SK-N-SH treated with all-trans-retinoic acid at 6 μM for 48 hours (cell line): Measurements from ENCODE around the gene ZSCAN31.

Source experiments
- ARNTL ChIP-seq: fragments of 450-650 bp; formaldehyde crosslinking; IDR thresholded peaks from 2 replicates; pipeline ENCODE4 v1.5.0; 2020; ENCODE audit warnings: low read depth, mild to moderate bottlenecking, moderate library complexity, borderline replicate concordance
- CSDC2 ChIP-seq: fragments of 250-450 bp; sonication (Bioruptor Pico); IDR thresholded peaks from 2 replicates; pipeline ENCODE4 v1.5.0; 2020; ENCODE audit warnings: mild to moderate bottlenecking, moderate library complexity
- ESRRG ChIP-seq: fragments of 250-450 bp; sonication (Bioruptor Pico); IDR thresholded peaks from 2 replicates; pipeline ENCODE4 v1.6.1; 2021; ENCODE audit warnings: mild to moderate bottlenecking
- OSR1 ChIP-seq: fragments of 250-450 bp; sonication (Bioruptor Pico); IDR thresholded peaks from 2 replicates; pipeline ENCODE4 v1.8.0; 2022; ENCODE audit warnings: moderate library complexity, mild to moderate bottlenecking, inconsistent platforms
- PATZ1 ChIP-seq: fragments of 250-450 bp; sonication (Bioruptor Pico); IDR thresholded peaks from 2 replicates; pipeline ENCODE4 v1.8.0; 2020; ENCODE audit warnings: mild to moderate bottlenecking, moderate library complexity, borderline replicate concordance
- PPARA ChIP-seq: fragments of 250-450 bp; sonication (Bioruptor Pico); IDR thresholded peaks from 2 replicates; pipeline ENCODE4 v1.5.0; 2020; ENCODE audit warnings: mild to moderate bottlenecking, borderline replicate concordance
- RARB ChIP-seq: fragments of 250-450 bp; sonication (Bioruptor Pico); IDR thresholded peaks from 2 replicates; pipeline ENCODE4 v1.8.0; 2021; ENCODE audit warnings: mild to moderate bottlenecking, moderate library complexity
- SNAI2 ChIP-seq: fragments of 250-450 bp; sonication (Bioruptor Pico); IDR thresholded peaks from 2 replicates; pipeline ENCODE4 v1.5.0; 2020; ENCODE audit warnings: mild to moderate bottlenecking, moderate library complexity
- TOX ChIP-seq: fragments of 250-450 bp; sonication (Bioruptor Pico); IDR thresholded peaks from 2 replicates; pipeline ENCODE4 v1.8.0; 2021; ENCODE audit warnings: mild to moderate bottlenecking, moderate library complexity, borderline replicate concordance
- TSHZ2 ChIP-seq: fragments of 250-450 bp; sonication (Bioruptor Pico); IDR thresholded peaks from 2 replicates; pipeline ENCODE4 v1.5.0; 2020; ENCODE audit warnings: mild to moderate bottlenecking, moderate library complexity
- ZC3H10 ChIP-seq: fragments of 250-450 bp; sonication (Bioruptor Pico); IDR thresholded peaks from 2 replicates; pipeline ENCODE4 v1.5.1; 2021; ENCODE audit warnings: mild to moderate bottlenecking, moderate library complexity
- TF ChIP-seq, protein P1 (sequence below): fragments of 250-450 bp; sonication (Bioruptor Pico); IDR thresholded peaks from 2 replicates; pipeline ENCODE4 v1.5.1; 2021; ENCODE audit warnings: mild to moderate bottlenecking, moderate library complexity
- TF ChIP-seq, protein P2 (sequence below): fragments of 250-450 bp; sonication (Bioruptor Pico); IDR thresholded peaks from 2 replicates; pipeline ENCODE4 v1.5.1; 2020; ENCODE audit warnings: low read depth, mild to moderate bottlenecking, moderate library complexity

- TF ChIP-seq OSR1 = no peak
- TF ChIP-seq RARB = no peak
- no peak for TF ChIP-seq PATZ1 (CRISPR knock-in tag)
- TF ChIP-seq, protein P1, sequence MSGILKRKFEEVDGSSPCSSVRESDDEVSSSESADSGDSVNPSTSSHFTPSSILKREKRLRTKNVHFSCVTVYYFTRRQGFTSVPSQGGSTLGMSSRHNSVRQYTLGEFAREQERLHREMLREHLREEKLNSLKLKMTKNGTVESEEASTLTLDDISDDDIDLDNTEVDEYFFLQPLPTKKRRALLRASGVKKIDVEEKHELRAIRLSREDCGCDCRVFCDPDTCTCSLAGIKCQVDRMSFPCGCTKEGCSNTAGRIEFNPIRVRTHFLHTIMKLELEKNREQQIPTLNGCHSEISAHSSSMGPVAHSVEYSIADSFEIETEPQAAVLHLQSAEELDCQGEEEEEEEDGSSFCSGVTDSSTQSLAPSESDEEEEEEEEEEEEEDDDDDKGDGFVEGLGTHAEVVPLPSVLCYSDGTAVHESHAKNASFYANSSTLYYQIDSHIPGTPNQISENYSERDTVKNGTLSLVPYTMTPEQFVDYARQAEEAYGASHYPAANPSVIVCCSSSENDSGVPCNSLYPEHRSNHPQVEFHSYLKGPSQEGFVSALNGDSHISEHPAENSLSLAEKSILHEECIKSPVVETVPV (CRISPR knock-in tag) = no peak
- TF ChIP-seq ARNTL (CRISPR knock-in tag) = no peak
- TF ChIP-seq CSDC2 = no peak
- no peak for TF ChIP-seq ESRRG (CRISPR knock-in tag)
- no peak for TF ChIP-seq PPARA
- TF ChIP-seq SNAI2 = no peak
- no peak for TF ChIP-seq TOX
- TF ChIP-seq TSHZ2 (CRISPR knock-in tag) = no peak
- TF ChIP-seq, protein P2, sequence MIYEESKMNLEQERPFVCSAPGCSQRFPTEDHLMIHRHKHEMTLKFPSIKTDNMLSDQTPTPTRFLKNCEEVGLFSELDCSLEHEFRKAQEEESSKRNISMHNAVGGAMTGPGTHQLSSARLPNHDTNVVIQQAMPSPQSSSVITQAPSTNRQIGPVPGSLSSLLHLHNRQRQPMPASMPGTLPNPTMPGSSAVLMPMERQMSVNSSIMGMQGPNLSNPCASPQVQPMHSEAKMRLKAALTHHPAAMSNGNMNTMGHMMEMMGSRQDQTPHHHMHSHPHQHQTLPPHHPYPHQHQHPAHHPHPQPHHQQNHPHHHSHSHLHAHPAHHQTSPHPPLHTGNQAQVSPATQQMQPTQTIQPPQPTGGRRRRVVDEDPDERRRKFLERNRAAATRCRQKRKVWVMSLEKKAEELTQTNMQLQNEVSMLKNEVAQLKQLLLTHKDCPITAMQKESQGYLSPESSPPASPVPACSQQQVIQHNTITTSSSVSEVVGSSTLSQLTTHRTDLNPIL (CRISPR knock-in tag) = no peak
- TF ChIP-seq ZC3H10 = no peak
Observed at GRCh38 chr6:28356666-28357020, 20.7 kb upstream of the ZSCAN31 start.
